OCI-LY1 (cell line): ENCODE measurements around the gene ITGB1BP2.
"Not testable (repeated sequence)": the region's sequence is repeated elsewhere in the genome, so short reads cannot be mapped to it uniquely, and the experiment has no call there.

Experiments used
- H2AFZ ChIP-seq: fragments of 200-600 bp; sonication (generic), shearing (Covaris generic); 2 replicates; pipeline ENCODE4 v1.6.0; 2014; ENCODE audit warnings: antibody characterized with exemption, mild to moderate bottlenecking, low read length
- H3F3A ChIP-seq: fragments of 200-600 bp; sonication (generic), shearing (Covaris generic); 2 replicates; pipeline ENCODE4 v1.6.0; 2014; ENCODE audit warnings: mild to moderate bottlenecking, antibody characterized with exemption, low read length, moderate library complexity; ENCODE audit not compliant: insufficient read depth
- H3K27ac ChIP-seq: fragments of 200-600 bp; sonication (generic); 2 replicates; pipeline ENCODE4 v1.5.1; 2014; ENCODE audit warnings: low read length, mixed run types, mild to moderate bottlenecking, low read depth; ENCODE audit not compliant: poor library complexity, severe bottlenecking
- H3K27me3 ChIP-seq: fragments of 200-600 bp; sonication (generic); 2 replicates; pipeline ENCODE4 v1.6.0; 2014; ENCODE audit warnings: antibody characterized with exemption, mild to moderate bottlenecking, low read length, moderate library complexity; ENCODE audit not compliant: insufficient read depth
- H3K36me3 ChIP-seq: fragments of 200-600 bp; sonication (generic); 2 replicates; pipeline ENCODE4 v1.6.1; 2014; ENCODE audit warnings: mild to moderate bottlenecking, antibody characterized with exemption, low read length, moderate library complexity, mixed read lengths; ENCODE audit not compliant: insufficient read depth
- H3K4me1 ChIP-seq: fragments of 200-600 bp; sonication (generic); 2 replicates; pipeline ENCODE4 v1.5.1; 2014; ENCODE audit warnings: mild to moderate bottlenecking, low read length, moderate library complexity; ENCODE audit not compliant: insufficient read depth, severe bottlenecking
- H3K4me2 ChIP-seq: fragments of 200-600 bp; sonication (generic), shearing (Covaris generic); 2 replicates; pipeline ENCODE4 v1.6.1; 2014; ENCODE audit warnings: low read length
- H3K4me3 ChIP-seq: fragments of 200-600 bp; sonication (generic); 2 replicates; pipeline ENCODE4 v1.5.1; 2014; ENCODE audit warnings: low read length, low read depth, mild to moderate bottlenecking, mixed read lengths; ENCODE audit not compliant: poor library complexity, severe bottlenecking
- H3K79me2 ChIP-seq: fragments of 200-600 bp; shearing (Covaris generic); 2 replicates; pipeline ENCODE4 v1.6.1; 2016; ENCODE audit warnings: mixed run types, low read length, mixed read lengths; ENCODE audit not compliant: insufficient read depth
- H3K9ac ChIP-seq: fragments of 200-600 bp; sonication (generic), shearing (Covaris generic); 2 replicates; pipeline ENCODE4 v1.6.1; 2014; ENCODE audit warnings: mild to moderate bottlenecking, low read length, mixed read lengths
- H3K9me2 ChIP-seq: fragments of 200-600 bp; sonication (generic), shearing (Covaris generic); 2 replicates; pipeline ENCODE4 v1.6.1; 2014; ENCODE audit warnings: low read depth, mild to moderate bottlenecking, low read length, mixed read lengths
- H3K9me3 ChIP-seq: fragments of 200-600 bp; shearing (Covaris generic); 2 replicates; pipeline ENCODE4 v1.6.1; 2014; ENCODE audit warnings: low read length, mixed read lengths
- H4K20me1 ChIP-seq: fragments of 200-600 bp; sonication (generic), shearing (Covaris generic); 2 replicates; pipeline ENCODE4 v1.6.0; 2016; ENCODE audit warnings: mild to moderate bottlenecking, low read length; ENCODE audit not compliant: insufficient read depth
- CTCF ChIP-seq: fragments of 200-600 bp; sonication (generic), shearing (Covaris generic); IDR thresholded peaks from 2 replicates; pipeline ENCODE4 v1.5.1; 2017; ENCODE audit warnings: mild to moderate bottlenecking, antibody characterized with exemption, low read length, moderate library complexity, mixed read lengths
- EZH2 ChIP-seq: fragments of 200-600 bp; sonication (generic), shearing (Covaris generic); IDR thresholded peaks from 2 replicates; pipeline ENCODE4 v1.8.0; 2017; ENCODE audit warnings: borderline replicate concordance, mixed run types, mild to moderate bottlenecking, antibody characterized with exemption, low read length, moderate library complexity, mixed read lengths

ITGB1BP2 gene

GRCh38 chrX:71292669-71293365 is 8.7 kb upstream of the ITGB1BP2 start:
- H3K4me1 ChIP-seq = no peaks in the 10 kb centered on the region
- H3K27me3 ChIP-seq = no peaks in the 10 kb centered on the region
- H3K4me3 ChIP-seq = no peak overlapping the region
- H2AFZ ChIP-seq = no peak overlapping the region
- H4K20me1 ChIP-seq = no peaks in the 10 kb centered on the region
- no peaks in the 10 kb centered on the region for H3F3A ChIP-seq
- no peaks in the 10 kb centered on the region for H3K9me3 ChIP-seq
- H3K36me3 ChIP-seq = peaks cover 79% of the 10 kb centered on the region
- H3K9ac ChIP-seq = no peak overlapping the region
- H3K4me2 ChIP-seq = no peak overlapping the region
- H3K79me2 ChIP-seq = peaks cover 10% of the 10 kb centered on the region
- TF ChIP-seq EZH2 (no peak), CTCF (no peak)
- no peaks in the 10 kb centered on the region for H3K9me2 ChIP-seq
- no peak overlapping the region for H3K27ac ChIP-seq

- no peak overlapping the region for H3K27ac ChIP-seq
- H3K9me2 ChIP-seq = no peaks in the 10 kb centered on the region
- H2AFZ ChIP-seq = no peak overlapping the region
- H3K9ac ChIP-seq = no peak overlapping the region
- TF ChIP-seq EZH2 = no peak
- no peak for TF ChIP-seq CTCF
- no peaks in the 10 kb centered on the region for H3K79me2 ChIP-seq
- H3K4me1 ChIP-seq = no peaks in the 10 kb centered on the region
- H3K4me3 ChIP-seq = no peak overlapping the region
- H3K4me2 ChIP-seq = no peak overlapping the region
- peaks cover 88% of the 10 kb centered on the region for H3K36me3 ChIP-seq
- H4K20me1 ChIP-seq = no peaks in the 10 kb centered on the region
- no peaks in the 10 kb centered on the region for H3K9me3 ChIP-seq
- H3K27me3 ChIP-seq = no peaks in the 10 kb centered on the region
- no peaks in the 10 kb centered on the region for H3F3A ChIP-seq
Measured at GRCh38 chrX:71296806-71297205, 4.7 kb upstream of the ITGB1BP2 start.

DNA sequence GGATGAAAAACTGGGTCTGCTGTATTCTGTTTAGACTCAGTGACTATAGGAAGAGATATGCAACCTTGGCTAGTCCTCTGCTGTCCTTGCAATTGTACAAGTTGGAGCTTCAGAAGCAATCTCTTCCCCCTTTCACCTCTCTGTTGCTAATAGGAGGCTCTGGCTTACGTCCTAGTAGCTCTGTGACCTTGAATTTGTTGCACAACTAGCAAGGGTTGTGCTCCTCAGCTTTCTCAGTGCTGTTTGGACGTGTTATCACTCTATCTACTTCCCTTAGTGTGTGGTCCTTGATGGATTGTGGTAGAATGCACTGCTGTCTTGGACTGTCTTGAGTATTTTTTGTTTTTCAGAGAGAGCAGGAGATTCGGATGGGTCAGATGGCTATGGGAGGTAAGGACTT is 3.4 kb upstream of the ITGB1BP2 start:
- no peak overlapping the region for H3K4me3 ChIP-seq
- no peaks in the 10 kb centered on the region for H3K9me3 ChIP-seq
- H2AFZ ChIP-seq = no peak overlapping the region
- H3K27me3 ChIP-seq = no peaks in the 10 kb centered on the region
- H3K4me2 ChIP-seq = no peak overlapping the region
- no peaks in the 10 kb centered on the region for H3K9me2 ChIP-seq
- no peak overlapping the region for H3K27ac ChIP-seq
- H3K36me3 ChIP-seq = peaks cover 82% of the 10 kb centered on the region
- no peaks in the 10 kb centered on the region for H3K4me1 ChIP-seq
- TF ChIP-seq EZH2 (no peak), CTCF (no peak)
- no peak overlapping the region for H3K9ac ChIP-seq
- no peaks in the 10 kb centered on the region for H3F3A ChIP-seq
- H4K20me1 ChIP-seq = no peaks in the 10 kb centered on the region
- H3K79me2 ChIP-seq = no peaks in the 10 kb centered on the region

GRCh38 chrX:71300064-71300463 is 1.5 kb upstream of the ITGB1BP2 start:
- not testable (repeated sequence) for H3F3A ChIP-seq, H3K4me3 ChIP-seq, H3K27me3 ChIP-seq, H2AFZ ChIP-seq, H4K20me1 ChIP-seq, H3K9me3 ChIP-seq, H3K9me2 ChIP-seq, H3K4me1 ChIP-seq, H3K4me2 ChIP-seq, H3K27ac ChIP-seq, H3K79me2 ChIP-seq, H3K9ac ChIP-seq
- peaks cover 81% of the 10 kb centered on the region for H3K36me3 ChIP-seq

DNA sequence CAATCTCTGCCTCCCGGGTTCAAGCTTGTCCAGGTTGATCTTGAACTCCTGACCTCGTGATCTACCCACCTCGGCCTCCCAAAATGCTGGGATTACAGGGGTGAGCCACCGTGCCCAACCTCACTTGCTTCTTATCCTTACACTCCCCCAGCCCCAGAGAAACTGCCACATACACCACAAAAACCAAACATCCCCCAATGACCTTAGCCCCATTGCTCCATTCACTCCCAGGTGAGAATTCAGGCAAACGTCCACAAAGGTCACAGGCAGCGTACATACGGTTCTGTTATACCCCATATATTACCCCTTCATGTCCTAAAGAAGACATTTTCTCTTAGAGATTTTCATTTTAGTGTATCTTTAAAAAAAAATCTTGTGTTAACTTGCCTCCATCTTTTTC is 1.1 kb upstream of the ITGB1BP2 start:
- not testable (repeated sequence) for H3K9me2 ChIP-seq, H3K4me1 ChIP-seq, H3K9me3 ChIP-seq, H3K27ac ChIP-seq, H3K27me3 ChIP-seq, H3K4me2 ChIP-seq, H2AFZ ChIP-seq, H3K9ac ChIP-seq, H3K4me3 ChIP-seq, H3K79me2 ChIP-seq, H3F3A ChIP-seq, H4K20me1 ChIP-seq
- H3K36me3 ChIP-seq = peaks cover 84% of the 10 kb centered on the region
